BE2C (cell line): ENCODE measurements around the gene SKI.

ENCODE experiments used
- DNase-seq: peaks from one replicate; pipeline ENCODE4 v3.0.0-alpha.2; 2020
- H3K27me3 ChIP-seq: fragments of 250-450 bp; sonication (Bioruptor Pico); 2 replicates; pipeline ENCODE4 v1.5.1; 2020; ENCODE audit warnings: mild to moderate bottlenecking
- H3K36me3 ChIP-seq: fragments of 250-450 bp; sonication (Bioruptor Pico); 2 replicates; pipeline ENCODE4 v1.5.1; 2020; ENCODE audit warnings: mild to moderate bottlenecking
- H3K4me1 ChIP-seq: fragments of 250-450 bp; sonication (Bioruptor Pico); 2 replicates; pipeline ENCODE4 v1.5.1; 2020
- H3K4me3 ChIP-seq: 2 replicates; pipeline ENCODE4 v1.5.1; 2011; ENCODE audit warnings: low read depth, low read length
- H3K9me3 ChIP-seq: fragments of 250-450 bp; sonication (Bioruptor Pico); 2 replicates; pipeline ENCODE4 v1.5.1; 2020
- TF ChIP-seq, protein P1 (sequence below): IDR thresholded peaks from 2 replicates; pipeline ENCODE4 v1.5.1; 2012; ENCODE audit warnings: mild to moderate bottlenecking, low read depth, low read length

SKI gene

DNA sequence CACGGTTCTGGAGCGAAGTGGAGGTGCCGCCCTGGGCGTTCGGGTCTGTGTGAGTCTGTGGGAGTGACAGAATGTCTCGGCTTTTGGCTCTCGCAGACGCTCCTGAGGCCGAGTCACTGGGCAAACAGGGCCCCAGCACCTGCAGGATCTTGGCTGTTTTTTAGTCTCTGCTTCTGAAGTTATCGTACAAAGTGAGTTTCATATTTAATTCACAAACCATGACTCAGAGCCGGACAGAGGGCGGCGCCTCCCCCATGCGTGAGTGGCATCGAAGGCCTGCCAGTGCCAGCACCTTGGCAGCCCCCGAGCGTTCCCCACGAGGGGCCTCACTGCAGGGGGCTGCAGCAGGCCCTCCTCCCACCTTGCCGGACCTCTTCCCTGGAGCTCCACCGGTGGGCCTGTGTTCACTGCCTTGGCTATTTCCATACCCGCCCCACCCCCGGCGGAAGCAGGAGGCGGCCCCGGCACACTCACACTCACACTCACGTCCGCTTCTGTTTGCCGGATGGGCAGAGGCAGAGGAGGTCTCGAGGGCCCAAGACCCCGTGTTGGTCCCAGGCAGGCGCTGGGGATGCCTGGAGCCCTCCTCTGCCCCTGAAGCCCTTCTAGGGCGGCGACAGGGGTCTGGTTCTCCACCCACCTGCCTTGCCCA is 106.9 kb downstream of the SKI start:
- no peaks in the 10 kb centered on the region for H3K27me3 ChIP-seq
- DNase-seq, result no peak
- no peaks in the 10 kb centered on the region for H3K36me3 ChIP-seq
- H3K4me1 ChIP-seq, result no peaks in the 10 kb centered on the region
- H3K4me3 ChIP-seq, result no peak overlapping the region
- no peaks in the 10 kb centered on the region for H3K9me3 ChIP-seq
- TF ChIP-seq, protein P1, sequence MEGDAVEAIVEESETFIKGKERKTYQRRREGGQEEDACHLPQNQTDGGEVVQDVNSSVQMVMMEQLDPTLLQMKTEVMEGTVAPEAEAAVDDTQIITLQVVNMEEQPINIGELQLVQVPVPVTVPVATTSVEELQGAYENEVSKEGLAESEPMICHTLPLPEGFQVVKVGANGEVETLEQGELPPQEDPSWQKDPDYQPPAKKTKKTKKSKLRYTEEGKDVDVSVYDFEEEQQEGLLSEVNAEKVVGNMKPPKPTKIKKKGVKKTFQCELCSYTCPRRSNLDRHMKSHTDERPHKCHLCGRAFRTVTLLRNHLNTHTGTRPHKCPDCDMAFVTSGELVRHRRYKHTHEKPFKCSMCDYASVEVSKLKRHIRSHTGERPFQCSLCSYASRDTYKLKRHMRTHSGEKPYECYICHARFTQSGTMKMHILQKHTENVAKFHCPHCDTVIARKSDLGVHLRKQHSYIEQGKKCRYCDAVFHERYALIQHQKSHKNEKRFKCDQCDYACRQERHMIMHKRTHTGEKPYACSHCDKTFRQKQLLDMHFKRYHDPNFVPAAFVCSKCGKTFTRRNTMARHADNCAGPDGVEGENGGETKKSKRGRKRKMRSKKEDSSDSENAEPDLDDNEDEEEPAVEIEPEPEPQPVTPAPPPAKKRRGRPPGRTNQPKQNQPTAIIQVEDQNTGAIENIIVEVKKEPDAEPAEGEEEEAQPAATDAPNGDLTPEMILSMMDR, result no peak

DNA sequence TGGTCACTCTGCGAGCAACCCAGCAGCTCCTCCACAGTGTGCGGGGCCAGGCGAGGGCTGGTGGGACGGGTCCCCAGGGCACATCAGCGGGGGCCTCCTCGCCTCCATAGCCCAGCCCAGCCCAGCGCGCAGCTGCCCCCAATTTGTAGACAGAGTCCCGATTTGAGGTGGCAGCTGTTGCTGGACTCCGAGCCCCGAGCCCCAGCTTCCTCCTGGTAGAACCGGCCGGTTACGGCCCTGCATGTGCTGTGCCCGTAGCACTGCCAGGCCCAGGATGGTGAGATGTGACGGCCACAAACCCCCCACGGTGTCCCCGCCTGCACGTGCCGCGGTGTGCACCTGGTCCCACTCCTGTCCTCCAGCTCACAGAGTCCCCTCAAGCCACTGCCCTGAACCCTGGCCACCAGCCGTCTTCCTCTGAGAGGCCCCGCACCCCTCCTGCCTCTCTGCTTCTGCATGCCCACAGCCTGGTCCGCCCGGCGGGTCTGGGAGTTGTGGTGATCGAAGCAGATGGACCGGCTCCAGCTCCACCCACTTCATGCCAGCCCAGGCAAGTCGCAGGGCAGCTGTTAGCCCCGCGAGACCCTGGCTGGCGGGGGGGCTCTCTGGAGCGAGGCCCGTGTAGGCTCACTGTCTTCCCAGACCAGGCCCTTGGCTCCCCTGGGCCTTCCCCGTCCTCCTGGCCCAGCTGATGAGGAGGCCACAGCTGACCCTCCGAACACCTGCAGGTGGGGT is 107.8 kb downstream of the SKI start:
- TF ChIP-seq, protein P1, result no peak

DNA sequence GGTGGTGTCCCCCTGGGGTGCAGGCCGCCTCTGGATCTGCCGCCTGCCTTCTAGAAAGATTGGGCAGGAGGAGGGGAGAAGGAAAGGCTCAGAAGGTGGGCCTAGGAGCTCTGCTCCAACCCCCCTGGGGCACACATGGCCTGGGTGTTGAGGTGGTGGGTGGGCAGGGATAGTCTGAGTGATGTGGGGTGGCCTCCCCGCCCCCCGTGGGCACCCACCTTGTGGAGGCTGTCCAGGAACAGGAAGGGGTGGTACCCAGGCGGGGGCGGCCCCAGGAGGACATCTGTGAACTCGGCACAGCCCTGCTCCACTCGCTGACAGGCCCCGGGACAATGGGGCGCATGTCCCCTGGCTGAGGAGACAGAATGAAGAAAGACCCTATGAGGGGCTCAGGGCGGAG is 108.4 kb downstream of the SKI start:
- DNase-seq, result no peak
- Histone ChIP-seq H3K27me3 (no peaks in the 10 kb centered on the region), H3K9me3 (no peaks in the 10 kb centered on the region), H3K4me1 (no peaks in the 10 kb centered on the region), H3K4me3 (no peak overlapping the region), H3K36me3 (no peaks in the 10 kb centered on the region)
- TF ChIP-seq, protein P1, result no peak

More for the DNA sequence above, 107.8 kb downstream of the SKI start:
- H3K4me1 ChIP-seq, result no peaks in the 10 kb centered on the region
- no peak overlapping the region for H3K4me3 ChIP-seq
- H3K27me3 ChIP-seq, result no peaks in the 10 kb centered on the region
- peak; percentile 28 for DNase-seq
- H3K9me3 ChIP-seq, result no peaks in the 10 kb centered on the region
- no peaks in the 10 kb centered on the region for H3K36me3 ChIP-seq

DNA sequence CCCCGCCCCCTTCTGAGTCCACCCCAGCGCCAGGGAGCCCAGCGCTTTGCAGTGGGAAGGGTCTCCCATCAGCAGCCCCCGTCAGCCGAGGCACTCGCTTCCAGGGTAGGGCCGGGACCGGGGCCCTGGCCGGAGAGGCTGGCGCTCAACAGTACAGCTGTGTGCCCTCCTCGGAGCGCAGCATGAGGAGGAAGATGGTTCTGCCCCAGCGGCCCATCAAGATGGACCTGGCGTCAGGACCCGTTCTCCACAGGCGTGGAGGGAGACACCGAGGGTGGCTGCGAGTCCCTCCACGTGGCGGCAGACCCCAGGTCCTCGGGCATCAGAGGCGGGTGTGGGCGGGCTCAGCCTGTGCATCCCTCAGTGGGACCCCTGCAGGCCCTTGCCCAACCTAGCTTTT is 109.0 kb downstream of the SKI start:
- TF ChIP-seq, protein P1, result no peak
- H3K4me1 ChIP-seq, result no peaks in the 10 kb centered on the region
- no peak for DNase-seq

DNA sequence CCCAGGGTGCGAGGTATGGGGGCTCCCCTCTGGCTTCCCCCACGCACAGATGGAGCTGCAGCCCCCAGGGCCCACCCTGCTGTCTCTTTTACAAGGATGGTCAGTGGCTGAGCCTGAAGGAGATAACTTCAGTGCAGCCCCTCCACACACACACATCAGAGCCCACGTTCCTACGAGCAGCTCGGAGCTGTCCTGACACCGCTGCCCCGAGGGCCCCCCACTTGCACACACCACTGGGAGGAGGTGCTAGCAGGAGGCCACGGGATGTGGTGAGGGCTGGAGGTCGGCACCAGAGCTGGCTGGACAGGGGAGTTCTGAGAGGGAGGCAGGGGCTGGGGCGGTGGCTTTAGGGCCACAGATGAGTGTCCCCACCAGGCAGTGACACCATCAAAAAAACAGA is 109.4 kb downstream of the SKI start:
- Histone ChIP-seq H3K36me3 (no peaks in the 10 kb centered on the region), H3K4me1 (no peaks in the 10 kb centered on the region), H3K4me3 (no peak overlapping the region), H3K9me3 (no peaks in the 10 kb centered on the region), H3K27me3 (no peaks in the 10 kb centered on the region)
- TF ChIP-seq, protein P1, result no peak
- DNase-seq, result no peak

More for the DNA sequence above, 109.0 kb downstream of the SKI start:
- H3K9me3 ChIP-seq, result no peaks in the 10 kb centered on the region
- H3K4me3 ChIP-seq, result no peak overlapping the region
- no peaks in the 10 kb centered on the region for H3K27me3 ChIP-seq
- no peaks in the 10 kb centered on the region for H3K36me3 ChIP-seq
